Vagina (tissue), 2 donors: Measurements from ENCODE around the gene MAP2K5. TPM values are rescaled to one million over a fixed set of nuclear protein-coding genes. Genes with fewer than 3 reads are reported as not detected.

Experiments
- DNase-seq, 2 donors: peaks; one replicate each; pipeline ENCODE4 v3.0.0-alpha.2; 2017; ENCODE audit errors: extremely low spot score in 2 of 2
- H3K27ac ChIP-seq: fragments of 200-600 bp; sonication (generic); one replicate; pipeline ENCODE4 v1.5.1; 2019
- H3K27me3 ChIP-seq: fragments of 200-600 bp; sonication (generic); one replicate; pipeline ENCODE4 v1.5.1; 2019
- H3K36me3 ChIP-seq, 2 donors: fragments of 200-600 bp; sonication (generic); one replicate each; pipeline ENCODE4 v1.5.1; 2017 to 2019
- H3K4me1 ChIP-seq: fragments of 200-600 bp; sonication (generic); one replicate; pipeline ENCODE4 v1.5.1; 2019
- H3K4me3 ChIP-seq, 2 donors: fragments of 200-600 bp; sonication (generic); 1 replicate in 1 of 2; 2 replicates in 1 of 2; pipeline ENCODE4 v1.5.1; 2016 to 2019
- H3K9me3 ChIP-seq: fragments of 200-600 bp; sonication (generic); one replicate; pipeline ENCODE4 v1.5.1; 2019
- POLR2A ChIP-seq, 2 donors: fragments of 450-650 bp; IDR thresholded peaks; one replicate each; pipeline ENCODE4 v1.6.1; 2017; ENCODE audit warnings: antibody characterized with exemption in 2 of 2, mild to moderate bottlenecking in 2 of 2, moderate library complexity in 2 of 2
- POLR2AphosphoS5 ChIP-seq, 2 donors: sonication (generic); formaldehyde crosslinking; IDR thresholded peaks; one replicate each; pipeline ENCODE4 v1.9.0; 2017; ENCODE audit warnings: antibody characterized with exemption in 2 of 2, mild to moderate bottlenecking in 2 of 2, low read depth in 1 of 2; ENCODE audit not compliant: insufficient read depth in 1 of 2
- intact Hi-C: fragments of 100-400 bp; cut with DNase I; formaldehyde crosslinking; loops from one replicate; pipeline ENCODE4 v1.15.1; 2023
- total RNA-seq: library from RNA; depleted of rRNA; stranded (reverse); fragments of >200 nt; gene quantifications from one replicate; pipeline ENCODE4 v1.2.3, GENCODE V29; 2016
- TF ChIP-seq, protein P1 (sequence below), 3 experiments: fragments of 450-650 bp in 2 of 3; fragments of 200-600 bp in 1 of 3; sonication (generic) in 1 of 3; IDR thresholded peaks; one replicate each; pipeline ENCODE4 v1.5.1; 2017 to 2019; ENCODE audit warnings: antibody characterized with exemption in 3 of 3, mild to moderate bottlenecking in 2 of 3, moderate library complexity in 2 of 3

MAP2K5 gene
- total RNA-seq, 1 donor from 2014 or later = 13.5 TPM

DNA sequence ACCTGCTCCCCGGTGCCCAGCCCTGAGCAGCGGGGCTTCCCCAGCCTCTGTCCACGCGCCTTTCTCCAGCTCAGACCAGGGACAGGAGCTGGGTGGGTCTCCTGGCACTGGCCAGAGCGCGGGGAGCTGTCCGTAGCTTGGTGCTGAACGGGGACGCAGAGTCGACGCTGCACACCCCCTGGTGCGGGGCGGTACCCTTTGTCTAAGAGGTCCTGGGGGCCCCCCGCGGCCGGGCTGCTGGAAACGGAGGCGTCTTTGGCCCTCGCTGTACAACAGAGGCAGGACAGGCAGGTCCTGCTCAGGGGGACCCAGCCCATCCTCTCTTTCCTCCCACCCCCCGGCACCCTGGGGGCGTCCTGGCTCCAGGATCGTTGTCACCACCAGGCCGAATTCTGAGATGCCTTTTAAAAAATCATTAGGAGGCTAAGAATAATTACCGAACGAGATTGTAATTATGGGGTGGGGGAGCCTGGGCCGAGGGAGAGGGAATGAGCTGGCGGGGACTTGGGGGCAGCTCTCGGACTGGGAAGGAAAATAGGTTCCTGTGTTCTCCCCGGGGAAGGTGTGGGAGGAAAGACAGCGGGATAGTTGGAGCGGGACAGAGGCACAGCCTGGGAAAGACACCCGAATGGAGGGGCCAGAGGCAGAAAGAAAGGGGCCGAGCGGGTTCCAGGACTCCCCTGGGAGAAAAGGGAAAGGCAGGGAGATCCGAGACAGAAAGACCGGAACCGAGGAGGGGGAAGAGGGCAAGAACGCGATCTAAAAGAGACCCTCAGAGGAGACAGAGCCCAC lies 278.7 kb downstream of the MAP2K5 start:
- TF ChIP-seq, protein P1, sequence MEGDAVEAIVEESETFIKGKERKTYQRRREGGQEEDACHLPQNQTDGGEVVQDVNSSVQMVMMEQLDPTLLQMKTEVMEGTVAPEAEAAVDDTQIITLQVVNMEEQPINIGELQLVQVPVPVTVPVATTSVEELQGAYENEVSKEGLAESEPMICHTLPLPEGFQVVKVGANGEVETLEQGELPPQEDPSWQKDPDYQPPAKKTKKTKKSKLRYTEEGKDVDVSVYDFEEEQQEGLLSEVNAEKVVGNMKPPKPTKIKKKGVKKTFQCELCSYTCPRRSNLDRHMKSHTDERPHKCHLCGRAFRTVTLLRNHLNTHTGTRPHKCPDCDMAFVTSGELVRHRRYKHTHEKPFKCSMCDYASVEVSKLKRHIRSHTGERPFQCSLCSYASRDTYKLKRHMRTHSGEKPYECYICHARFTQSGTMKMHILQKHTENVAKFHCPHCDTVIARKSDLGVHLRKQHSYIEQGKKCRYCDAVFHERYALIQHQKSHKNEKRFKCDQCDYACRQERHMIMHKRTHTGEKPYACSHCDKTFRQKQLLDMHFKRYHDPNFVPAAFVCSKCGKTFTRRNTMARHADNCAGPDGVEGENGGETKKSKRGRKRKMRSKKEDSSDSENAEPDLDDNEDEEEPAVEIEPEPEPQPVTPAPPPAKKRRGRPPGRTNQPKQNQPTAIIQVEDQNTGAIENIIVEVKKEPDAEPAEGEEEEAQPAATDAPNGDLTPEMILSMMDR (IDR thresholded peaks at IDR 0.05) = no peak
- TF ChIP-seq POLR2A (IDR thresholded peaks at IDR 0.05) (no peak), POLR2AphosphoS5 (IDR thresholded peaks at IDR 0.05; ENCODE audit: insufficient read depth in 1 of 2, low read depth in 1 of 2) (no peak)
- Histone ChIP-seq H3K4me3 (no peak overlapping the region), H3K27ac (no peak overlapping the region), H3K4me1 (peaks cover 35% of the 10 kb centered on the region), H3K27me3 (peaks cover 35% of the 10 kb centered on the region), H3K9me3 (no peaks in the 10 kb centered on the region), H3K36me3 (no peaks in the 10 kb centered on the region)
- no peak for DNase-seq
- intact Hi-C loops = no loop called here

DNA sequence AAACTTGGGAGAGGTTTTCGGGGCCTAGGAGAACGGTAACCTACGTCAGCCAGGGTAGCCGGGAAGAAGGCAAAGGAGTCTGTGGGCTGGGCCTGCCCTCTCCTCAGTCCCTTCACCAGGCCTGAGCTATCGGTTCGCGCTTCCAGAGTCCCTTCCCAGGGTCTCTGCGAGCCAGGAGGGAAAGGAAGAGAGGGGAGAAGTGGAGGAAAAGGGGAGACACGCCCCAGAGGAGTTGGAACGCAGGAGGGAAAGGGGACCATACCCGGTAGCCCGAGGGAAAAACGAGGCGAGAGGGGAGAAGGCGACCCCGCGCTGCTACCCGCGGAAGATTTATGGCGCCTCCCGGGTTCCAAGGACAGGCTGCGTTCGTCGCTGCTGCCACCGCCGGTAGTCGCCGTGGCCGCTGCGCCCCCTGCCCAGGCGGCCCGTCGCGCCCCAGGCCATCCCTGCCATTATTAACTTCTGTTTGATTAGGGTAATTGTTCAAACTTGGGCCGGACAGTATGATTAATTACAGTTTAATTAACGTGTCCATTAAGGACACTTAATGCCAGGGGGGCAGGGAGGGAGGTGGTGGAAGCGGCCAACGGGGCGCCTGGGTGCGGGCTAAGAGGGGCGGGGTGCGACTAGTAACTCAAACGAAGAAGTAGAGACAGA lies 279.4 kb downstream of the MAP2K5 start:
- peaks cover 40% of the 10 kb centered on the region for H3K27me3 ChIP-seq
- peaks cover 42% of the 10 kb centered on the region for H3K4me1 ChIP-seq
- no peaks in the 10 kb centered on the region for H3K9me3 ChIP-seq
- no peak overlapping the region for H3K4me3 ChIP-seq
- intact Hi-C loops = no loop called here
- H3K27ac ChIP-seq = no peak overlapping the region
- TF ChIP-seq, protein P1 (IDR thresholded peaks at IDR 0.05) = no peak
- TF ChIP-seq POLR2AphosphoS5 (IDR thresholded peaks at IDR 0.05; ENCODE audit: insufficient read depth in 1 of 2, low read depth in 1 of 2) (no peak), POLR2A (IDR thresholded peaks at IDR 0.05) (no peak)
- H3K36me3 ChIP-seq = no peaks in the 10 kb centered on the region
- DNase-seq = no peak

DNA sequence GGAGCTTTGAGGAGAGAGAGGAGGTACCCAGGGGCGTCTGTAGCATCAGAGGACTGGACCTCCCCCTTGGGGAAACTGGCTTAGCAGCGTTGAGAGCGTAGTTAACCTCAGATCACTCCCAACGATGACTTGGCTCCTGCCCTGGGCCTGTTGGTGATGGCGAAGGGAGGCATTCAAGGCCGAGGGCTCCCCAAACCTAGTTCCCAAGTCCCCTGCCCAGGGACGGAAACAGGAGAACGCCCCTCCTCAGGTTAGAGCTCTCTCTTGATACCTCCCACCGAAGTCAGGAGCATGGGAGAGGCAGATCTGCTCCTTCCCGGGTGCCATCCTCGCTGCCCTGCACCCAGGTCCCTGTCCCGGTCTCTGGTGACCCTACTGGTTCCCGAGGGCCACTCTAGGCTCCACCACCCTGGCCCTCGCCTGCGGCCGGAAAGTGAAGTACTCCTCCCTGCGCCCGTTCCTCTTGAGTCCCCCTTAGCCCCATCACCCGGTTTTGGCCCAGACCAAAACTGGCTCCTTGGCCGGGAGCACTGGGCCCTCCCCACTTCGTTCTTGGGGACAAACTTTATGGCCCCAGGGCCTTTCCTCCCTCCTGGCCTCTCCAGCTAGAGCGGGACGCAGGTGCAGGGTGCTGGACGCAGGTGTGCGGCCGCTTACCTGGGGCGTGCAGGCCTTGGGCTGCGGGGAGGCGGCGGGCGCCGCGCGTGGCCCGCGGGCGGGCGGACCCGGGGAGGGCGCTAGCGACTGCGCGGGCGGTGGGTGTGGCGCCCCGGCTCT lies 280.2 kb downstream of the MAP2K5 start:
- Histone ChIP-seq H3K9me3 (no peaks in the 10 kb centered on the region), H3K27ac (no peak overlapping the region), H3K4me3 (no peak overlapping the region), H3K27me3 (peaks cover 47% of the 10 kb centered on the region), H3K36me3 (no peaks in the 10 kb centered on the region), H3K4me1 (peaks cover 48% of the 10 kb centered on the region)
- DNase-seq = no peak
- intact Hi-C loops = no loop called here
- TF ChIP-seq, protein P1 (IDR thresholded peaks at IDR 0.05) = no peak
- TF ChIP-seq POLR2A (IDR thresholded peaks at IDR 0.05) = no peak
- TF ChIP-seq POLR2AphosphoS5 (IDR thresholded peaks at IDR 0.05; ENCODE audit: insufficient read depth in 1 of 2, low read depth in 1 of 2) = no peak

DNA sequence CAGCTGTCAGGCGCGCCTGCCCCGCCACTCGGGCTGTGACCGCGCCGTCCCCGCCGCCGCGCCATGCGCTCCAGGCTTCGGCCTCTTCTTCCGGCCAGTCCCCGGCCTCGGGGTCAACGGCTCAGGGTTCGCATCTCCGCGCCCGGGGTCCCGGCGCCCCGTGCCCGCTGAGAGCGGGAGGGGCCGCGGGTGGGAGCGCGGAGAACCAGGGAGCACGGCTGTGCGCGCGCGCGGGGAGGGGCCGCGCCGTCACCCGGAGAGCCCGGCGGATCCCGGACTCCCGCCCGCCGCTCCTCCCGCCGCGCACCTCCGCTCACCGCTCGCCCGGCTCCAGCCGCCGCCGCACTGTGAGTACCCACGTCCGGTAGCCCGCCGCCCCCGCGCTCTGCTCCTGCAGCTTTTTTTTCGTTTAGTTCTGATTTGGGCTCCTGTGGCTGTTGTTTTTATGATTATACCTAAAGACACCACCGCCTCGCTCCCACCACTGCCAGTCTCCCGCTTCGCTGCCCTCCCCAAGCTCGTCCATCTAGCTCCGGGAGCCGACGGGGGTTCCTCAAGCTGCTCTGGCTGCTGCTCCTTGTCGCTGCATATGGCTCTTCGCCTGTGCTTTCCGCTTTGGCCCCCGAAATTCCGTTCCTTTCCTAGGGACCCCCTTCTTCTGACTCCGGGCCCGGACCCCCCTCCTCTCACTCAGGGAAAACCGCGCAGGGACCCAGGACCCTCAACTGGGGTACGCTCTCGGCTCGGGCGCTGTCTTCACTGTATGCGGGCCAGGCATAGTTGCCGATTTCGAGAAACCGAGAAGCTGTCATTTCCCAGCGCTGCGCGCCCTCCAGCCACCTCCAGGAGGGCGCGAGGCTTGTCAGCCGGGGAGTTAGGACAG lies 281.1 kb downstream of the MAP2K5 start:
- H3K27me3 ChIP-seq = peaks cover 55% of the 10 kb centered on the region
- no peak overlapping the region for H3K4me3 ChIP-seq
- no peak for DNase-seq
- H3K4me1 ChIP-seq = peaks cover 56% of the 10 kb centered on the region
- intact Hi-C loops = no loop called here
- TF ChIP-seq POLR2A (IDR thresholded peaks at IDR 0.05) = no peak
- no peak for TF ChIP-seq POLR2AphosphoS5 (IDR thresholded peaks at IDR 0.05; ENCODE audit: insufficient read depth in 1 of 2, low read depth in 1 of 2)
- no peak overlapping the region for H3K27ac ChIP-seq
- no peaks in the 10 kb centered on the region for H3K9me3 ChIP-seq
- no peaks in the 10 kb centered on the region for H3K36me3 ChIP-seq
